Middle frontal gyrus (tissue), 1 donor: ENCODE data around the gene EXD3.

Source experiments
- DNase-seq: peaks from one replicate; pipeline ENCODE4 v3.0.0-alpha.2; 2015; ENCODE audit warnings: low spot score; ENCODE audit errors: extremely low spot score

EXD3 gene

DNA sequence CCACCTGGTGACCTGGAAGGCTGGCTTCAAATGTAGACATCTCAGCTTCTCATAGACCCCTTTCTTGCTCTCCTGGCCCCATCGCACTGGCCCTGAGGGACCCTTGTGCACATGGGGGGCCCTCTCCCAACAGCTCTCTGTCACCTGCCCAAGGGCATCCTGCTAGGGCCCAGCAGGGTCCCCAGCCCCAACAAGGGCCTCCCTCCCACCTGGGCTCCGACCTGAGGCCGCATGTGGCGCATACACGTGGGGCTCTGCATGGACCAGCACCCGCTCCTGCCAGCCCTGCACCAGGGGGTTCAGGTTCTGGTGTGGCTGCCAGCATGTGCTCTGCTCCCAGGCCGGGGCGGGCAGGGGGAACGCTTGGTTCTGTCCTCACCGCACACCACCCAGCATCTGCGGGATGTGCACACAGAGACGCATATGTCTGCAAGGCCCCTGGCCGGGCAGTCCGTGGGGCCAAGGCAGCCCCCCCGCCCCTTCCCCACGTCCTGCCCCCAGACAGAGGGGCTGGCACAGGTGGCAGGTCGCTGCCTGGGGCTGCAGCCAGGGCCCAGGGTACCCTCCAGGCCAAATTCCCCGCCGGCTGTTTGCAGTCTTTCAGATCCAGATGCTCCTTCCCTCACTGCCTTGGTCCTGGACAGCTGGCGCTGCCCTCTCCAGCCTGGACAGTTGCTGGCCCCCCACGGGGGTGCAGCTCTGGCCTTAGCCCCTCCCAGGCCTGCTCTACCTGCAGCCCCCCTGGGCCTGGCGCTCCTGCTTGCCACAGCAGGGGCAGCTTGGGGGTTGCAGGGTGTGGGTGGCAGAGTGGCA is 103.0 kb downstream of the EXD3 start:
- DNase-seq = no peak

DNA sequence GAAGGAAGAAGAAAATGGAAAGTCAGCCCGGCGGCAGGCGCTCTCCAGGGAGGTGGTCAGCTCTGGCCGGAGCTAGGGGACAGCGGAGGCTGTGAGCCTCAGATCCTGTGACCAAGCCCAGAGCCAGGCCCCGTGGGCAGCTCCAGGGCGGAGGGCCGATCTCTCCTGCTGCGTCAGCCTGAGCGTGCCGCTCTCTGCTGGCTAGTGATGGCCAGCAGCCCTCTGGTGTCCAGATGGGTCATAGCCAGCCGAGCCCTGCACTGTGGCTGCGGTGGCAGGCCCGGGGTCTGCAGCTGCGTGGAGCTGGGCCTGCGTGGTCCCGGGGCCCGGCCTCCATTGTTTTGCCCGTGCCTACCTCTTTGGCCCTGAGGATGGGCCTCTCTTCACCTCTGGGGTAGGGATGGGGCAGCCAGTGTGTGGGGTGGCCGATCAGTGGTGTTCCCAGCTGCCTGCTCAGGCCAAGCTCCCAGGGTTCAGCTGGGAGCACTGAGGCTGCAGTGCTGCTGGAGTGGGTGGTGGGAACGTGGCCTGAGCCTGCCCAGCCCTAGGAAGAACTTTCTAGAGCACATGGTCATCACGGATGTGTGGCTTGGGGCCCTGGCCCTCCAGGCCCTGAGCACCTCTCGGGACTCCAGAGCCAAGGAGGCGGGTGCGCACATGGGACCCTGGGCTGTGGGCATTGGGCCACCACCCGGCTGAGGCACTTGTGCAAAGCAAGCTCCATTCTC is 103.8 kb downstream of the EXD3 start:
- no peak for DNase-seq

DNA sequence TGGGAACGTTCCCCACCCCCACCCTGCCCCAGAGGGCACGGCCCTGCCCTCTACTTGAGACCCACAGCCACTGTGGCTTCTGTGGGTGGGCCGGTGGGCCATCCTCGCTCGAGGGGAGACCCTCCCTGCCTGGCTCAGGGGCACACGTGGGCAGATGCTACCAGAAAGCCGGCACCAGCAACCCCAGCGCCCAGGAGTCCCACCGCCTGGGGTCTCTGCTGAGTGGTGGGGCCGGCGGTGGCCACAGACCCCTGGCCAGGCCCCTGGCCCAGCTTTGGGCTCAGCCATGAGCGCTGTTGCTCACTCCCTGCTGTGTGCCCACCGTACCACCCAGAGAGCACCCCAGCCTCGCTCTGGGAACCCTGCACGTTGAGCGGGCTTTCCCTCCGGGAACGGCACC is 104.4 kb downstream of the EXD3 start:
- no peak for DNase-seq

DNA sequence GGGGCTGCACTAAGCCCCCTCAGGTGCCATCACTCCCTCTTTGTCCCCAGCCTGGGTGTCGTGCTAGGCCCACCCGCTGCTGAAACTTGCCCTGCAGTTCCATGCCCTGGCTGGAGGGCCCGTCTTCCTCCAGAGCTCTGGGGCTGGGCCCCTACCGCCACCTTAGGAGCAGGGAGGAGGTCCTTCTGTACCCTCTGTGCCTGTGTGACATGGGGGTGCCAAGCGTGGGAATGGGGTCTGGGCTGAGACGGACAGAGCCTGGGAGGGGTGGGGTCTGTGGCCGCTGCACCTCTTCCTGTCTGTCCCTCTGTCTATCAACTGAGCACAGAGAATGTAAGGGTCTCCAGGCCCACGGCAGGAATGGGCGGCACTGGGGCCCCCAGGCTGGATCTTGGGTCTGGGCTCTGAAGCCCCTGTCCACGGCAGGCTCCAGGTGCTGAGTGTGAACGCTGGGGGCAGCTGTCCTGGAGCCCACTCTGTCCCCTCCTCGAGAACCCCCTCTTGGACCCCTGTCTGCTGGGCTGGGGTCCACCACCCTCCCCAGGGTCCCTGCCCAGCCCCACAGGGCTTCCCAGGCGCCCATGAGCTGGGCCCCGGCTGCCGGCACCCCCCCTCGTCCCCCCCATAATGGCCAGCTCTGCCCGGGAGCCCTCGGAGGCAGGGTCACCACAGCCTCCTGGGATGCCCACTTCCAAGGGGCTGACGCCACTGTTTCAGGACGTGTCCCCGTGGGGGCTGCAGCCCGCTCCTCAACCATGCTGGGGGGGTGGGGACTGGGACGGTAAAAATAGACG is 105.0 kb downstream of the EXD3 start:
- DNase-seq = no peak

GRCh38 chr9:137317021-137317717 is 105.8 kb downstream of the EXD3 start:
- DNase-seq = no peak

GRCh38 chr9:137316012-137316981 is 106.7 kb downstream of the EXD3 start:
- no peak for DNase-seq

DNA sequence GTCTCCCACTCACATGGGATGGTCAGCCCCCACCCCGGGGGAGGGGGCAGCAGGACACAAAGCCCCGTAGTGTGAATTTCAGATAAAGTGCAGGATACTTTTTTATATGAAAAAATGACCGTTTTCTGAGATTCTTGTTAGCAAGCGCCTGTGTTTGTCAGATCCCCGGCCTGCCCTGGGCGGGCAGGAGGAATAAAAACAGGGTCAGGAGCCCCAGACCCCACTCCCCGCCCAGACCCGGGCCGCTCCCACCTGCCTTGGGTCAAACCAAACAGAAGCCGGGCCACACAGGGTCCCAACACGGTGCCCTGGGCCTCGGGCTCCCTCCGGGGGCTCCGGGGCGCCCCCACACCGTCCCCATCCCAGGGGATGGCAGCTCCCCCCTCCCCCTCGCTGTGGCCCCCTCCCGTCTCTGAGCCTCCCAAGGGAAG is 107.4 kb downstream of the EXD3 start:
- DNase-seq = no peak

DNA sequence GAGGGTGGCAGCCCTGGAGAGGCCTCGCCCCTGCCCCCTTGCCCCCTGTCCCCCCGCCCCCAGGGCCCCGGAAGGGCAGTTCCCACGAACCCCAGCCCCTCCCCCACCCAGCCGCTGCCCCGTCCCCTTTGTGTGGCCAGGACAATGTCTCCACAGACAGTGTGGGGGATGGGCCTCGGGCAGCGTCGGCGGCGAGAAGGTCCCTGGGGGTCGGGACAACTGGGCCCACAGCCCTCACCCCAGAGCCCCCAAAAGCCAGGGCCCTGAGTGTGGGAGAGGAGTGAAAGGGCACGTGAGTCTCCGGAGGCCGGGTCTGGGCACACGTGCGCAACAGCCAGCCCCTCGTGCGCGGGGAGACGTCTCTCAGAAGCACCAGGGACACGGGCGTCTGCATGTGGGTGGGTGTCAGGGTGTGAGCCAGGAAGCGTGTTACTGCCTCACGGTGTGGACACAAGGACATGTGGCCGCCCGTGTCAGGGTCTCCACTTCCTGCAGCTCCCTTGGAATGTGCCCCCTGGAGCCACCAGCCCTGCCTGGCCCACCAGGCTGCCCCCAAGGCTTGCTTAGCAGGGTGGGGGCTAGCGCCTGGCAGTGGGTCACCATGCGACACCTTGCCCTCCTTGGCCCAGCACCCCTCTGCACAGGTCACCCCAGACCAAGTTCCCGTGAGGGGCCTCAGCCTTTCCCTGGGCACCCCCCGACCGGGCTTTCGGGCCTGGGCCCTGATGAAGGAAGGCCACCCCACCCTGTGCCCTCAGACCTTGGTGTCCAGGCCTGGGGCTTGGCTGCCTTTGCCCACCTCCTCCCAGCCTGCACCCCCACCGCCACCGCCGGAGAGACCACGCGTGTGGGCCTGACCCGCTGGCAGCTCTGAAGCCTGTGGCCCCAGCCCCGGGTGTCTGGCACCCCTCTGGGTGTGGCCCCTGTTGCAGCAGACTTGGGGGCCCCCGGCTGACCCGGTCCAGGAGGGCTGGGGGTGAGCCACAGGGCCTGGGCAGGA is 108.1 kb downstream of the EXD3 start:
- no peak for DNase-seq

- no peak for DNase-seq
Observed at GRCh38 chr9:137313956-137314560, 108.9 kb downstream of the EXD3 start.

DNA sequence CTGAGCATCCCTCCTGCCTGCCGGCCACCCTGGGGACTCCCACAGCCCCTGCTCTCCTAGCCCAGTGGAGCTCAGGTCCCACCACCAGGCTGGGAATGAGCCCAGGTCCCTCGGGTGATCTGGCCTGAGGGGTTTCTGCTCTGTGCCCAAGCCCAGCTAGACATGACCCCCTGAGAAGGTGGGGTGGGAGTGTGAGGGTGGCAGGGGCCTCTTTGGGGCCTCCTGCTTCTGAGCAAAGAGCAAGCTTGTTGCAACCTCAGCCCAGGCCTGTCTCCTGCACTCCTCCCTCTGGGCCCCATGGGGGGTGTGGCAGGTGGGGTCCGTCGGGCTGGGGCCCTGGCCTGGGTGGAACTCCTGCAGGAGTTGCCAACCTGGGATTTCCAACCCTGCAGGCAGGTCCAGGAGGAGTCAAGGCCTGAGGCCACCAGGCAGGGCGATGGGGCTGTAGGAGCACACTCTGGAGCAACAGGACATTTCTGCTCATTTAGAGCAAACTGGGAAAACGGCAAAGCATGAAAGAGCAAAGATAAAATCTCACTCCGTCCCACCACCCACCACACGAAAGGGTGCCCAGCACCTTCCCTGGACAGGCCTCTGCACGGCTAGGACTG is 109.5 kb downstream of the EXD3 start:
- DNase-seq = no peak

- DNase-seq = no peak
Observed at GRCh38 chr9:137312852-137313325, 110.1 kb downstream of the EXD3 start.

DNA sequence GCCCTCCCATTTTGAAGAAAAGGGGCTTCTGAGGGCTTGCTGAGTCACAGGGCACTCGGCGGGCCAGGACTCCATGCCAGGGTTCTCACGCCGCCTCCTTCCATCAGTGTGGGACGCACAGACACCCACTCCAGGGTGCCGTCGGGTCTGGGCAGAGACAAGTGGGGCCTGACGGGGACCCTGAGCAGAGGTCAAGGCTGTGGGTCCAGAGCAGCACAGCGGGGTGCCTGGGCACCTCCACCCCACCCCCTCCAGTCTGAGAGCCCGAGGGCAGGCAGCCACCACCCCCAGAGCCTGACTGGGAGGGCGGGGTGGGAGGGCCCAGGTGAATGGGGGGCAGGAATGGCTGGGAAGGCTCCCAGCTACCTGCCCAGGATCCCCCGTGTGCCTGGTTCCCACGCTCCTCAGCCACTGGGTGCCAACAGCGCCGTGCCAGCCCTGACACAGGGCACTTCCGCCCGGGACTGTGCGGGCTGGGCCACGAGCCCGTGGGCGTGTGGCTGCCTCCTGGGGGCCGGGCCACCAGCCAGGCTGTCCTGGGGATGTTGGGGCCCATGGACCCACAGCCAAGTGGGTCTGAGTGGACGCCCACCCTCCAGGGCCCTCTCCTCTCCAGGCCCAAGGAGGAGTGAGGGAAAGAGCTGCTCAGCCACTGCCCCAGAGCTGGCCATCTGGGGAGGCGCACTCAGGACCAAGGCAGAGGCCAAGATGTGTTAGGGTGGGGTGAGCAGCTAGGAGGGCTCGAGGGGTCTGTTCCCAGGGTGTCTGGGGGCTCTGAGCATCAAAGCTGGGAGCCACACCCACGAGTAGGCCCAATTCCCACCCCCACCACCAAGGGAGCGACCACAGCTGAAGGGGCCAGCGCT is 110.7 kb downstream of the EXD3 start:
- no peak for DNase-seq

DNA sequence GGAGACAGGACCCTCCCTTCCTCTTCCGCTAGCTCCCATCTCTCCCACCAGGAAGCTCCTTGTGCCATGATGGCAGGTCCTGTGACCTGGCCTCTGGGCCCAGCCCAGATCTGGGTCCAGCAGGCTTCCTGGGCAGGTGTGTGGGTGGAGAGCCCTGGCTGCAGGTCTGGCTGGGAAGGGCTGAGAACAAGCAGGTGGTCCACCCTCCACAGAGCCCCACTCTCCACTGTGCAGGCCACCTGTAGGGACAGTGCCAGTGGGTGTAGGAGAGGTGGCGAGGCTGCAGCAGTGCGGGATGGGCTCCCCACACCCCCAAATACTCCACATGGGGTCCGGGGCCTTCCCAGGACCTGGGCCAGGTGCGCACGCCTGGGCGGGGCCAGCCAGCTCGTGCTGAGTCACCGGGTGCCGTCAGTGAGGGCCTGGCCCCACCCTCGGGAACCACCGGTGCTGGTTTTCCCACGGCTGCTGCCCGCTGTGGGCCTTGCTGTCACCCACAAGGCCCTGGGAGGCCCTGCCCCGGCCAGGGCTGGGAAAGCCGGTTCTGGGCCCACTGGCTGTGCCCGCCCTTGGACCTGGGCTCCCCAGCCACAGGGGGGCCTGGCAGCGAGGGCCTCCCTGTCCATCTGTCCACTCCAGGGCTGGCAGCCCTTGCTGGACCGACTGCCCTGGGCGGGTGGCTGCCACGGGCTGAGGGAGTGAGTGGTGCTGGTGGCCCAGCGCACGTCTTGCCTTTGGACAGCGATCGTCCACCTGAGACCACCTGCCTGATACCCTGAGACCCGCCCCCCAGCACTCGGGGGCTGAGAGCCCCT is 111.6 kb downstream of the EXD3 start:
- no peak for DNase-seq

- no peak for DNase-seq
Observed at GRCh38 chr9:137310189-137311052, 112.5 kb downstream of the EXD3 start.
